WERI-Rb-1 (cell line): ENCODE data around the gene AGBL3.
"Not testable (repeated sequence)": the region's sequence is repeated elsewhere in the genome, so short reads cannot be mapped to it uniquely, and the experiment has no call there.

ENCODE experiments used
- DNase-seq: peaks from one replicate; pipeline ENCODE4 v3.0.0-alpha.2; 2020
- H3K27ac ChIP-seq: fragments of 250-450 bp; sonication (Bioruptor Pico); 2 replicates; pipeline ENCODE4 v1.5.1; 2020; ENCODE audit warnings: mild to moderate bottlenecking, moderate library complexity
- H3K27me3 ChIP-seq: fragments of 250-450 bp; sonication (Bioruptor Pico); 2 replicates; pipeline ENCODE4 v1.5.1; 2021; ENCODE audit warnings: mild to moderate bottlenecking, low read depth, moderate library complexity; ENCODE audit not compliant: insufficient read depth, severe bottlenecking
- H3K36me3 ChIP-seq: fragments of 250-450 bp; sonication (Bioruptor Pico); 2 replicates; pipeline ENCODE4 v1.5.1; 2020; ENCODE audit warnings: mild to moderate bottlenecking, moderate library complexity
- H3K4me3 ChIP-seq: 2 replicates; pipeline ENCODE4 v1.5.1; 2011; ENCODE audit warnings: low read depth, mild to moderate bottlenecking, control low read depth, low read length
- H3K9me3 ChIP-seq: fragments of 250-450 bp; sonication (Bioruptor Pico); 2 replicates; pipeline ENCODE4 v1.5.1; 2021; ENCODE audit warnings: mild to moderate bottlenecking, moderate library complexity; ENCODE audit not compliant: severe bottlenecking
- CTCF ChIP-seq: IDR thresholded peaks from 2 replicates; pipeline ENCODE4 v1.5.1; 2011; ENCODE audit warnings: low read depth, mild to moderate bottlenecking, control low read depth, inconsistent platforms, low read length

Gene AGBL3

GRCh38 chr7:135169141-135169963 lies 183.0 kb downstream of the AGBL3 start:
- peak; percentile 84 for TF ChIP-seq CTCF
- Histone ChIP-seq H3K36me3 (peaks cover 51% of the 10 kb centered on the region), H3K9me3 (no peaks in the 10 kb centered on the region), H3K27me3 (no peaks in the 10 kb centered on the region), H3K27ac (peak overlapping the region; percentile 94), H3K4me3 (peak overlapping the region; percentile 92)
- peak; percentile 74 for DNase-seq

- Histone ChIP-seq H3K4me3 (peak overlapping the region; percentile 92), H3K27ac (peak overlapping the region; percentile 94)
Measured at GRCh38 chr7:135169964-135170273, 183.6 kb downstream of the AGBL3 start.

GRCh38 chr7:135170274-135170997 lies 184.1 kb downstream of the AGBL3 start, which contains the start of gene CYREN:
TSS of gene CYREN (minus strand) at chr7:135170707. CDS start at chr7:135168922, 1,785 bp downstream.
- Histone ChIP-seq H3K4me3 (peak within 1 kb of the TSS; percentile 92), H3K36me3 (peaks cover 40% of the 10 kb centered on the region), H3K9me3 (no peaks in the 10 kb centered on the region), H3K27me3 (no peaks in the 10 kb centered on the region), H3K27ac (peak within 1 kb of the TSS; percentile 94)
- DNase-seq, result peak; percentile 95
- TF ChIP-seq CTCF, result peak; percentile 73

More at GRCh38 chr7:135169964-135170273, 183.6 kb downstream of the AGBL3 start:
- TF ChIP-seq CTCF, result no peak
- H3K27me3 ChIP-seq, result no peaks in the 10 kb centered on the region
- no peaks in the 10 kb centered on the region for H3K9me3 ChIP-seq
- DNase-seq, result no peak
- H3K36me3 ChIP-seq, result peaks cover 46% of the 10 kb centered on the region

GRCh38 chr7:135170998-135171481 lies 184.7 kb downstream of the AGBL3 start:
- H3K4me3 ChIP-seq, result peak overlapping the region; percentile 92
- not testable (repeated sequence) for H3K9me3 ChIP-seq, H3K27me3 ChIP-seq, DNase-seq
- H3K36me3 ChIP-seq, result peaks cover 34% of the 10 kb centered on the region
- peak overlapping the region; percentile 94 for H3K27ac ChIP-seq

GRCh38 chr7:135171581-135172291 lies 185.4 kb downstream of the AGBL3 start:
- not testable (repeated sequence) for H3K27me3 ChIP-seq, H3K27ac ChIP-seq, DNase-seq, H3K9me3 ChIP-seq, H3K4me3 ChIP-seq
- peaks cover 27% of the 10 kb centered on the region for H3K36me3 ChIP-seq

GRCh38 chr7:135173916-135174315 lies 187.6 kb downstream of the AGBL3 start:
- DNase-seq, result not testable (repeated sequence)

GRCh38 chr7:135174941-135175340 lies 188.6 kb downstream of the AGBL3 start:
- no peak for TF ChIP-seq CTCF
- H3K27me3 ChIP-seq, result no peaks in the 10 kb centered on the region
- H3K4me3 ChIP-seq, result no peak overlapping the region
- no peaks in the 10 kb centered on the region for H3K9me3 ChIP-seq
- H3K36me3 ChIP-seq, result peaks cover 6% of the 10 kb centered on the region
- H3K27ac ChIP-seq, result no peak overlapping the region
- no peak for DNase-seq

More at GRCh38 chr7:135173916-135174315, 187.6 kb downstream of the AGBL3 start:
- not testable (repeated sequence) for H3K27ac ChIP-seq, H3K4me3 ChIP-seq, H3K36me3 ChIP-seq, H3K27me3 ChIP-seq, H3K9me3 ChIP-seq
